ENCODE measurements around the gene CACUL1. TPM values are rescaled to one million over a fixed set of nuclear protein-coding genes. Genes with fewer than 3 reads are reported as not detected.

Gene CACUL1
- total RNA-seq, 1 experiment from 2014 or later, result 38.5 TPM

DNA sequence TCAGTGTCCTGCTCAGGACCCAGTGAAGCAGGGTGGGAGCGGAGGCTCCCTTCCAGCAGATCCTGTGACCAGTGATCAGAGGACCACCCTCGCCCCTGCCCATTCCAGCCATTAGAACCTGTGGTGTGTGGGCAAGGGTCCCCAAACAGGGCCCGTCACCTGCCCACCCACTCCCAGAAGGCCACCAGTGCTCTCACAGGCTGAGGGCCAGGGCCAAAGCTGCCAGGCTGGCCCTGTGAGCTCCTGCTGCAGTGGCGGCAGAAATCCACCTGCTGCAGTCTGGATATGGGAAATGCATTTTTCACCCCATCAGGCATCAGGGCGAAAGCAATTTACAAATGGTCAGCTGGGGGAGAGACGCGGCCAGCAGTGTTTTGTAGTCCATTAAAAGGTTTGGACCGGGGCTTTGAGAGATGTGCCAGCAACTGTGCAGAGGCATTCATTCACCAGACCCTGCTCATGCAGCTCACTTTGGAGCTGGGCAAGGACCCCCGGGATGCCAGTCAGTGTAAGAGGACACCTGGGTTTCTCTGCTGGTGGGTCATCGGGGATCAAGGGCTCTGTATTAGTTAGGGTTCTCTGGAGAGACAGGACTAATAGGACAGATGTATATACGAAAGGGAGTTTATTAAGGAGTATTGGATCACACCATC lies 84.2 kb downstream of the CACUL1 start:
- H4K5ac ChIP-seq (ENCODE audit: insufficient read length, low read depth, low read length), result no peak overlapping the region
- no peak overlapping the region for H3K18ac ChIP-seq (ENCODE audit: insufficient read length, low read depth, low read length)
- Mint-ChIP-seq H3K36me3 (ENCODE audit: insufficient read depth in 1 of 3, low read depth in 3 of 3) (no peaks in the 10 kb centered on the region), H3K27ac (no peak overlapping the region), H3K9me3 (no peaks in the 10 kb centered on the region), H3K4me1 (peaks cover 2 to 13% of the 10 kb centered on the region in 2 experiments; a peak in 2 of 4 replicates), H3K27me3 (ENCODE audit: low read depth) (peaks cover 2% of the 10 kb centered on the region; the same call in 1 of the 2 replicates), H3K4me3 (no peak overlapping the region)
- TF ChIP-seq, protein P1, sequence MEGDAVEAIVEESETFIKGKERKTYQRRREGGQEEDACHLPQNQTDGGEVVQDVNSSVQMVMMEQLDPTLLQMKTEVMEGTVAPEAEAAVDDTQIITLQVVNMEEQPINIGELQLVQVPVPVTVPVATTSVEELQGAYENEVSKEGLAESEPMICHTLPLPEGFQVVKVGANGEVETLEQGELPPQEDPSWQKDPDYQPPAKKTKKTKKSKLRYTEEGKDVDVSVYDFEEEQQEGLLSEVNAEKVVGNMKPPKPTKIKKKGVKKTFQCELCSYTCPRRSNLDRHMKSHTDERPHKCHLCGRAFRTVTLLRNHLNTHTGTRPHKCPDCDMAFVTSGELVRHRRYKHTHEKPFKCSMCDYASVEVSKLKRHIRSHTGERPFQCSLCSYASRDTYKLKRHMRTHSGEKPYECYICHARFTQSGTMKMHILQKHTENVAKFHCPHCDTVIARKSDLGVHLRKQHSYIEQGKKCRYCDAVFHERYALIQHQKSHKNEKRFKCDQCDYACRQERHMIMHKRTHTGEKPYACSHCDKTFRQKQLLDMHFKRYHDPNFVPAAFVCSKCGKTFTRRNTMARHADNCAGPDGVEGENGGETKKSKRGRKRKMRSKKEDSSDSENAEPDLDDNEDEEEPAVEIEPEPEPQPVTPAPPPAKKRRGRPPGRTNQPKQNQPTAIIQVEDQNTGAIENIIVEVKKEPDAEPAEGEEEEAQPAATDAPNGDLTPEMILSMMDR (conservative IDR thresholded peaks at IDR 0.05), result no peak
- H3K79me1 ChIP-seq (ENCODE audit: insufficient read depth, low read depth, low read length, poor library complexity, severe bottlenecking), result no peaks in the 10 kb centered on the region
- no peaks in the 10 kb centered on the region for H4K20me1 ChIP-seq (ENCODE audit: control insufficient read depth, insufficient read depth, insufficient read length)
- H3K9ac ChIP-seq (ENCODE audit: extremely low read depth, insufficient read length, low read length), result no peak overlapping the region
- H2AK5ac ChIP-seq (ENCODE audit: insufficient read length, low read length), result no peak overlapping the region
- no peak overlapping the region for H3K4me2 ChIP-seq (ENCODE audit: insufficient read depth, insufficient read length, low read length)
- H3K23me2 ChIP-seq (ENCODE audit: insufficient read length, low read depth, low read length, poor library complexity, severe bottlenecking), result no peaks in the 10 kb centered on the region
- H4K8ac ChIP-seq (replicated peaks; ENCODE audit: insufficient read length, low read depth, low read length), result no peak overlapping the region
- no peak overlapping the region for H2BK5ac ChIP-seq (ENCODE audit: insufficient read length, low read length)
- no peak overlapping the region for H4K91ac ChIP-seq (ENCODE audit: insufficient read length, low read depth, low read length)
- no peak overlapping the region for H3T11ph ChIP-seq (ENCODE audit: low read length)
- H3K9me3 ChIP-seq (ENCODE audit: control insufficient read depth, low read depth, low read length), result no peaks in the 10 kb centered on the region
- H2BK120ac ChIP-seq (ENCODE audit: low read depth, low read length, poor library complexity, severe bottlenecking), result no peak overlapping the region
- H3K79me2 ChIP-seq (ENCODE audit: insufficient read depth, low read length), result no peaks in the 10 kb centered on the region
- H2BK12ac ChIP-seq (ENCODE audit: insufficient read length, low read depth, low read length), result no peak overlapping the region
- no peak overlapping the region for H2BK20ac ChIP-seq (ENCODE audit: low read depth, low read length, poor library complexity, severe bottlenecking)
- DNase-seq, result no peak
- H3K14ac ChIP-seq (ENCODE audit: insufficient read depth, low read length), result no peak overlapping the region
- H3K27me3 ChIP-seq (ENCODE audit: insufficient read depth, low read length), result no peaks in the 10 kb centered on the region
- WGBS (ENCODE audit: extremely low coverage, insufficient read length, low lambda C conversion rate), result no CpG with 5 or more reads among the region's 11 CpGs
- no peak overlapping the region for H3K27ac ChIP-seq (ENCODE audit: insufficient read length, low read depth, low read length)
- no peak overlapping the region for H3K56ac ChIP-seq (ENCODE audit: insufficient read length, low read depth, low read length)
- no peak overlapping the region for H2BK15ac ChIP-seq (ENCODE audit: low read depth, low read length)
- H3K23ac ChIP-seq (ENCODE audit: insufficient read length, low read depth, low read length), result no peak overlapping the region
- H2AFZ ChIP-seq (ENCODE audit: low read length), result no peak overlapping the region
- H3K4me1 ChIP-seq (ENCODE audit: insufficient read depth, low read length), result no peaks in the 10 kb centered on the region
- H3K4ac ChIP-seq (ENCODE audit: low read depth, low read length), result no peak overlapping the region

Data from H9 (cell line).